HG02970 (cell line): ENCODE data around the gene DNAJC5.
"Not testable (repeated sequence)": the region's sequence is repeated elsewhere in the genome, so short reads cannot be mapped to it uniquely, and the experiment has no call there.

Experiments used
- ATAC-seq: cut with Tn5 transposase; IDR thresholded peaks from one replicate; pipeline ENCODE4 v1.9.1; 2021; ENCODE audit warnings: mild to moderate bottlenecking, moderate library complexity, moderate number of reproducible peaks; ENCODE audit not compliant: unreplicated experiment, low FRiP score

Gene DNAJC5

DNA sequence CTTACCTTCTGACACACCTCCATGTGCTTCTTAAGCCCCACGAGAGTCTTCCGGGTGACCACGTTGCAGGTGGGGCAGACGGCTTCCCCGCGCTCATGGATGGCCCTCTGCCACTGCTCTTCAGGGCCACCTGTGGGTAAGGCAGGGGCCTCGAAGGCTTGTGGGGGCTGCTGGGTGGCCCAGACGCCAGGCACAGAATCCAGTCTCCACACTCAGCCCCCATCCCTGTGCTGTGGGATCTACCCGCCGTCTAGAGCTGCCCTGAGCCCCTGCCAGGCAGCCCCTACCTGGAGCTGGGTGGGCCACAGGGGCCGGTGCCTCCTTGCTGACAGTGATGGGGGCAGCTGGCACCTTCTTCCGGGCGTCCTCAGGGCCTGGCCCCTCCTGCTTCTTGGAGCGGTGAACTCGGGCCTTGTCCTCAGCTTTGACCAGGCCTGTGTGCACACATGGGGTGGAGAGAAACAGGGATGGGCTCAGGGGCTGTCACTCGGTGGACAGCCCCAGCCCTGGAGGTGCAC, 68.9 kb downstream of the DNAJC5 start:
- no peak for ATAC-seq

DNA sequence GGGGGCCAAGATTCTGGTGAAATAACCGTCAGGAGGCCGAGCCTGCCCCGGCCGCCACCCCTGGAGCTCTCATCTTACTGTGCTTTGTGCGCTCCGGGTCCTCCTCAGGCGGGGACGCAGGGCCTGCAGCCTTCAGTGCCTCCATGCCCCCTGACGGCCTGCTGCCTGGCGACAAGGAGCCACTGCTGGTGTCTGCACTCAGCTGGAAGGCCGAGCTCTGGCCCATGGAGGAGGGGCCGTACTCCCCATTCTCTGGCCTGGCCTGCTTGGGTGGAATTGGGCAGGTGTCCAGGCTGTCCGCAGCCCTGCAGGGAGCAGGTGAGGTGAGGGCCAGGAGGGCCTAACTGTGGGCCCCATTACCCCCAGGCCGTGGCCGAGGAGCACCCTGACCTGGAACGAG, 69.5 kb downstream of the DNAJC5 start:
- ATAC-seq, result no peak

DNA sequence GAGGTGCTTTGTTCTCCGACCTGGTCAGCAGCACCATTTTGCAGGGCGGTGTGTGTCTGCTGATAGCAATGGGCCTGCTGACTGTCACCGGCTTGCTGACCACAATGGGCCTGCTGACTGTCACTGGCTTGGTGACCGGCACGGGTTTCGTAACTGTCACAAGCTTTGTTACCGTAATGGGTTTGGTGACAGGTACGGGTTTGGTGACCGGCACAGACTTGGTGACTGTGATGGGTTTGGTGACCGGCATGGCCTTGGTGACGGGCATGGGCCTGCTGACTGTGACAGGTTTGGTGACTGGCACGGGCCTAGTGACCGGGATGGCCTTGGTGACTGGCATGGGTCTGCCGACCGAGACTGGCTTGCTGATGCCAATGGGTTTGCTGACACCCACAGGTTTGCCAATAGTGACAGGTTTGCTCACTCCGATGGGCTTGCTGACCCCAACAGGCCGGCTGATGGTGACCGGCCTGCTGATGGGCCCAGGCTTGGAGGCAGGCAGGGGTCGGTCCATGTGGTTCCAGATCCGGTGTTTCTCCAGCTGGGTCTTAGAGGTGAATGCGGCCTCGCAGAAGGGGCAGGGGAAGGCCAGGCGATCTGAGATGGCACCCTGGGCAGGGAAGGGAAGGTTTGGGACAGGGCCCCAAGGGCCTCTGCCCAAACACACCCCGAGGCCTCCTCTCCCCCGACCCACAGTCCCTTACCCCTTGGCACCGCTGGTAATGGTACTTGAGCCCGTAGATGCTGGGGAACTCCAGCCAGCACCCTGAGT, 71.4 kb downstream of the DNAJC5 start:
- ATAC-seq, result no peak

GRCh38 chr20:63966944-63967322, 72.0 kb downstream of the DNAJC5 start:
- no peak for ATAC-seq

DNA sequence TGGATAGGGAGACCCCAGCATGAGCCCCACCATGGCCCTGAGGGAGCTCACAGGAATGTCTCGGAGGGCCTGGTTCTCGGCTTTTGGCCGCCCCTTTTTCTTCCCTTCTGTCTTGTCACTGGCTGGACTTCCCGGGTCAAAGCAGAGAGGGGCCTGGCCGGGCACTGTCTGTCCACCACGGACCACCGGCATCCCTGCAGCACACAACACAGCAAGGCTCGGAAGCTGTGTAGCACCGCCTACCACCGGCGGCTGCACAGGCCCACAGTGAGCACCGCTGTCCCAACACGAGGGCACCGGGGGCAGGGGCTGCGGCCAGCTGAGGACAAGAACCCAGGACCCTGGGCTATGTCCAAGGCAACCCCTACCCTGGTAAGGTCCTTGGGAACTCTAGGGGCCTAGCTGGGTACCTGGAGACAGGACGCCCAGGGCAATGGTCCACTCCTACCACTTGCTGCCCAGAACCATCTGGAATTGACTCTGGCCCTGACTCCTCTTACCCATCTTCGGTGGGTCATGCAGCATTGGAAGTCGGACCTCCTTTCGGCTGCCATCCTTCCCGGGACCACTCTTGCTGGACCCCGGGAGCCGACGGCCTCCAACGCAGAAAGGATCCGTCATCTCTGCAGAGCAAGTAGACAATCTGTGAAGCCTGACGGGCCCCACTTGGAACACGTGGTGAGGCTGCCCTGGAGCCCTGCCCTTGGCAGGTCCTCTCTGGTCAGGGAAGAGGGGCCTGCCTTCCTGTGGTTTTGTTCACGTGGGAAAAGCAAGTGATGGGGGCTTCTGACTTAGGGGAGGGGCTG, 72.6 kb downstream of the DNAJC5 start:
- ATAC-seq, result no peak

GRCh38 chr20:63968136-63968927, 73.4 kb downstream of the DNAJC5 start:
- no peak for ATAC-seq

DNA sequence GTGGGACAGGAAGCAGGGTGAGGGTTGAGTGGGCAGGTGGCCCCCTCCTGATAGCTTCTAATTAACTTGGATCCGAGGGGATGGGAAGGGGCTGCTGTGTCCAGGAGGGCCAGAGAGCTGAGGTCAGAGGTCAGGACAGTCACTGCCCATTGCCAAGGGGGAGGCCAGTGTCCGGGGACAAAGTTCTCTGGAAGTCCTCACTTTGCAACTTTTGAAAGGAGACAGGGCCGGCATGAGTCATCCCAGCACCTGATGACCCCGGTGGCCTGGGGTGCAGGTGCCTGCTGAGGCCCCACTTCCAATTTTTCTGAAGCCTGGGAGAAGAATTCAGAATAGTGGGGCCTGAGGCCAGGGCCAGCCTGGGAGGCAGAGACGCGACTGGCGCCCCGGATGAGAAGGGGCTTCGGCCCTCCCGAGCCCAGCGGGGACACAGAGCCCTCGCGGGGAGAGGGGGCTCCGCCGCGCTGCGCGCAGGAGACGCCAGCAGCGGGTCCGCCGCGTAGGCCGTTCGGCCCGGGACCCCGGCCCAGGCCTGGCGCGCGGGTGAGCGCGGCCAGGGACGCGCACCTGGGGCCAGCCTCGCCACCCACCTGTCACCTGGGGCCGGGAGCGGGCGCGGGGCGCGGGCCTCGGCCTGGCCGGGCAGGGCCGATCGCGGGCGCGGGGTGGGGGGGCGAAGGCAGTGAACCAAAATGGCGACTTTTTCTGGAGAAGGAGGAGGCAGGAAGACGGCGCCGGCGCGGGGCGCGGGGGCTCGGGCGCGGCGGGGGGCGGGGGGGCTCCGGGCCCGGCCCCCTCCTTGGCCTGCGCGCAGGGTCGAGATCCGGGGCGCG, 74.2 kb downstream of the DNAJC5 start:
- no peak for ATAC-seq

DNA sequence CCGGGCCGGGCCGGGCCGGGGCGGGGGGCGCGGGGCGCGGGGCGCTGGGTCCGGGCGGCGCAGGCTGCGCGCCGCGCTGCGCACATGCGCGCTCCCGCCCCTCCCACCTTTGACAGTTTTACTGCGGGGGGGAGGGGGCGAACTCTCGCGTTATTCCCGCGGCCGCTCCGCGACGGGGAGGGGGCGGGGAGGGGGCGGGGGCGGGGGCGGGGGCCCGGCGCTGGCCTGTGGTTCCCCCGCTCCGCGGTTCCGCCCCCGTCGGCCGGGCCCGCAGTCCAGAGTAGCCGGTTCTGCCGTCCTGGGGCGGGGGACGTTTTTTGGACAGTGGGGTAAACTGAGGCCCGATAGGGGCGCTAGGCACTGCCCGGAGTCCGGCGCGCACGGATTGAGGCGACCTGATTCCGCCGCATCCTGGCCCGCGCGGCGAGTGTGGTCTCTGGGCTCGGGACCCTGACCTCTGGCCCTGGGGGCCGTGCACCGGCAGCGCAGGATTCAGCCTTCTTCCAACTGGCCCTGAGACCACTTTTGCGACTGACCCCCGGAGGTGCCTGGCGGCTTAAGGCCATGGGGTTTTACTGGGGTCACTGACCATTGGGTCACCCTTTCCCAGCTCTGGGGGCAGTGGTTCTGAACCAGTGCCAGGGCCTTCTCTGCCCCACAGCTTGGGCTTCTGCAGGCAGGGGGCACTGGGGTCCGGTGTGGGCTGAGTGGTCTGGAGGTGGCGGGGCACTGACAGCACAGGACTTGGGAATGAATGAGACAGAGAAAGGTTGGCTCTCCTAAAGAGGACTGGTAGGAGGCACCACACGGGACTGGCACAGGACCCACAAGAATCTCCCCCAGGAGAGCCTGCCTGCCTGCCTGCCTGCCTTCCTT, 75.2 kb downstream of the DNAJC5 start, which contains the start of gene ZNF512B:
Gene ZNF512B, minus strand, starts transcription at position 93 of the 876 bp plus-strand sequence. CDS start 1,980 bp downstream, outside the sequence.
- ATAC-seq, result no peak

DNA sequence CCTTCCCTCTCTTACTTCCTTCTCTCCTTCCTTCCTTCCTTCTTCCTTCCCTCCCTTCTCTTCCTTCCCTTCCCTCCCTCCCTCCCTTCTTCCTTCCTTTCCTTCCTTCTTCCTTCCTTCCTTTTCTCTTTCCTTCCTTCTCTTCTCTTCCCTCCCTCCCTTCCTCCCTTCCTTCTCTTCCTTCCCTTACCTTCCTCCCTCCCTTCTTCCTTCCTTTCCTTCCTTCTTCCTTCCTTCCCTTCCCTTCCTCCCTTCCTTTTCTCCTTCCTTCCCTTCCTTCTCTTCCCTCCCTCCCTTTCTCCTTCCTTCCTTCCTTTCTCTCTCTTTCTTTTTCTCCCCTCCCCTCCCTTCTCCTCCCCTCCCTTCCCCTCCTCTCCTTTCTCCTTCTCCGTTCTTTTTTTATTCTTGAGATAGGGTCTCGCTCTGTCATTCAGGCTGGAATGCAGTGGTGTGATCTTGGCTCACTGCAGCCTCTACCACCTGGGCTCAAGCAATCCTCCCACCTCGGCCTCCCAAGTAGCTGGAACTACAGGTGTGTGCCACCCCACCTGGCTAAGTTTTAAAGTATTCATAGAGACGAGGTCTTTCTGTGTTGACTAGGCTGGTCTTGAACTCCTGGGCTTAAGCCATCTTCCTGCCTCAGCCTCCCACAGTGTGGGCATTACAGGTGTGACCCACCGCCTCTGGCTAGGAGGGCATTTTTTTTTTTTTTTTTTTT, 75.9 kb downstream of the DNAJC5 start:
- no peak for ATAC-seq

DNA sequence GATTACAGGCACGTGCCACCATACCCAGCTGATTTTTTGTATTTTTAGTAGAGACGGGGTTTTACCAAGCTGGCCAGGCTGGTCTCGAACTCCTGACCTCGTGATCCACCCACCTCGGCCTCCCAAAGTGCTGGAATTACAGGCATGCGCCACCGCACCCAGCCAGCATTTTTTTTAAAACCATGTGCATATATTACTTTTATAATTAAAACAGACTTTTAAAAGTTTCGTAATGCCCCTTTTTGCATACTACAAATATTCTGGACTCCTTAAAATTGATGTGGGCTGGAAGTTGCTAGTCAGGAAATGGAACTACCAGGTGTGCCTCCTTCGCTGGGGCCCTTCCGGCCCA, 77.0 kb downstream of the DNAJC5 start:
- not testable (repeated sequence) for ATAC-seq

DNA sequence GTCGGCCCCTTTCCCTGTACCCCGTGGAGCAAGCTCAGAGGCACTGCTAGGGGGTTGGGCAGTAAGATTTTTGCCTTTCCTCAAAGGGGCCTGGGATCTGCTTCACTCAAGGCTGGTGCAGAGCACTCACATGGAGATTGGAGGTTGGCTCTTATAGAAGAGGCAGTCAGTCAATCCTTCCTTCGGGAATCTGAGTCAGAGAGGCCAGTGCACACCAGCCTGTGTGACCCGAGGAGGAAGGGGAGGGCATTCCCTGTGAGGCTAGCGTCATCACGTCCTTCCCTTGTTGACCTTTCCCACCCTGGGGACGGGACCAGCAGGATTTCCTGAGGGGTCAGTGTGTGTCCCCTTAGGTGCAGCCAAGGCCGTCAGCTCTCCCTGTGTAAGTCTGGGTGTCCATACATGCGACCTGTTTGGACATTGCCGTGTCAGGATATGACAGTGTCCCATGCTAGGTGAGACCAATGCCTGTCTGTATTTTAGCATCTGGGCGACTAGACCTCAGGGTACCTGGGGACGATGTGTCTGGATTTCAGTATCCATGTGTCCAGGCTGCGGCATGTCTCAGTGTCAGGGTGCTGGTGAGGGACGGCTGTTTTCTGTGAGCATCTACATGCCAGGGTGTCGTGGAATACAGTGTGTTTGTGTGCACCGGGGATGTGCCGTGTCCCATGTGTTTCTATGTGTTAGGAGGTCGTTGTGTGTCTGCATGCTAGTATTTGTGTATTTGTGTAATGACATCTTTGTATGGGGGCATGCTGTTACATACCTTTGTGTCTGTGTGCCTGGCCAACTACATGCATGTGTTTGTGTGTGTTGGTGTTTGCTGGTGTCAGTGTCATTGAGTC, 77.6 kb downstream of the DNAJC5 start:
- no peak for ATAC-seq

DNA sequence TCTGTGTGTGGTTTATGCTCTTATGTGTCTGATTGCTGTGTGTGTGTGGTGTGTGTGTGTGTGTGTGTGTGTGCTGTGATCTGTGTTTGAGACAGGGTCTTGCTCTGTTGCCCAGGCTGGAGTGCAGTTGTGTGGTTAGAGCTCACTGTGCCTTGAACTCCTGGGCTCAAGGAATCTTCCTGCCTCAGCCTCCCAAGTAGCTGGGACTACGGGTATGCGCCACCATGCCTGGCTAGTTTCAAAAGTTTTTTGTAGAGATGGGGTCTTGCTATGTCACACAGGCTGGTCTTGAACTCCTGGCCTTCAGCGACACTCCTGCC, 78.2 kb downstream of the DNAJC5 start:
- ATAC-seq, result no peak

- ATAC-seq, result peak; percentile 37
These were observed 78.9 kb downstream of the DNAJC5 start for GRCh38 chr20:63973636-63974401.

- no peak for ATAC-seq
These were observed 79.7 kb downstream of the DNAJC5 start for GRCh38 chr20:63974402-63975200.

DNA sequence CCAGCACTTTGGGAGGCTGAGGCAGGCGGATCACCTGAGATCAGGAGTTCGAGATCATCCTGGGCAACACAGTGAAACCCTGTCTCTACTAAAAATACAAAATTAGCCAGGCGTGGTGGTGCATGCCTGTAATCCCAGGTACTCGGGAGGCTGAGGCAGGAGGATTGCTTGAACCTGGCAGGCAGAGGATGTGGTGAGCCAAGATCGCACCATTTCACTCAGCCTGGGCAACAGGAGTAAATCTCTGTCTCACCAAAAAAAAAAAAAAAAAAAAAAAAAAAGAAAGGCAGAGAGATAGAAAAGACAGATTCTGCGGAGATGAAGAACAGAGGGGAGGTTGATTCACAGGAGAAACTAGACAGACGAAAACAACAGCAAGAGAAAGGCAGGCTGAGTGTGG, 81.6 kb downstream of the DNAJC5 start:
- not testable (repeated sequence) for ATAC-seq
